GM19452 (cell line): ENCODE results near the gene DCBLD2.

Experiments
- ATAC-seq: cut with Tn5 transposase; IDR thresholded peaks from one replicate; pipeline ENCODE4 v1.9.1; 2021; ENCODE audit not compliant: unreplicated experiment

The DCBLD2 gene

DNA sequence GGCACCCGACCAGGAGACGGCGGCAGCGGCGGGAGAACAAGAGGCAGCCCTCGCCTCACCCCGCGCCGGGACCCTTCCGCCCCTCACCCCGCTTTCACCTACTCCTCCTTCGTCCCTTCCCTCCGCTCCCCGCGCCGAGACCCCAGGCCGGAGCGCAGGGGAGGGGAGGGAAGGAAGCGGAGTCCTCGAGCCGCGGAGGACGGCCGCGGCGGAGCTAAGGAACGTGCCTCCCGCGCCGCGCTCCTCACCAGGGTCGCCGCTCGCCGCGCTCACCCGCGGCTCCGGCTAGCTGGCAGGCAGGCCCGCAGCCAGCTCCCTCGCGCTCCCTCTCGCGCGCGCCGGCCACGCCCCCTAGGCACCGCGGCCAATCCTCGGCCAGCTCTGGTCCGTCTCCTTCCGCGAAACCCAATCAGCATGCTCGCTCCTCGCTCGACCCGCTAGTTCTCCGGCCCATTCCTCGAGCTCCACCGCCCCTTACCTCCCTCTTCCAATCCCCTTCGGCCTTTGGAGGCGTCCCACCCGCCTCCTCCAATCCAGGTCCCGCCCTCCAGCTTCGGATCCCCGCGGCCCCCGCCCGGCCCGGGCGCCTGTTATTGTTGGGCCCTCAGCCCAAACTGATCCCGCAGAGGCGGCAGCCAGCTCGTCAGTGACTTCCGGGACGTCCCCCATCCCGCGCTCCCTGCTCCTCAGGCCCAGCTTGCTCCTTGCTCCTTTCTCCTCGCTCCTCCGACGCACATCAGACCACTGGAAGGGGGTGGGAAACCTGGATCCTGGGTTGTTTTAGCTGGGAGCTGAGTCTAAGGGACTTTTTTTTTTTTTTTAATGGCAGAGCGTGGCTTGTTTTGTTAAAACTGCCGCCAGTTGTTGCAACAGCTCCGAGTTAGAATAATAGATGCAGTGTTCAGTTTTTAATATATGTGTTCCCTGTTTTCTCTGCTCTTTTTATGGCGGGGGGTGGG is at the start of gene DCBLD2:
Gene DCBLD2, minus strand, starts transcription at position 304 of the 959 bp plus-strand sequence. CDS start 369 bp downstream, outside the sequence.
- peak; percentile 99 for ATAC-seq

- no peak for ATAC-seq
Measured at GRCh38 chr3:98945666-98946065, 44.2 kb upstream of the DCBLD2 start.

DNA sequence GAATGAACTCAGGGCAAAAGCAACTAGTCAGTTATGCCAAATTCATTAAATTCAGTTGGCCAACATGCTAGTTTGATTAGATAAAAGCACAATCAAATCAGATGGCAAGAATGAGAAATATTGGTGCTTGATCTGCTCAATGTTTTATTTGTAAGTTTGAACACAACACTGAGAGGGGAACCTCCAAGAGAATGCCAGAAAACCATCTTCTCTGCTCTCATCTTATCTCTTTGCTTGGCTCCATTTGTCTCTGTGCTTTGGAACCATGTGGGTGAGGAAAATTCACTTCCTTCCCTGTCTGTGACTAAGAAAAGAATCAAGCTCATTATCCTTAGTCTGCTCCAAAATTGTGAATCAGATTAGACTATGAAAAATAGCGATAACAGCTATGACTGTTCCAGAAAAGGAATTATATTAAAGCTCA is 43.6 kb upstream of the DCBLD2 start:
- ATAC-seq, result no peak

DNA sequence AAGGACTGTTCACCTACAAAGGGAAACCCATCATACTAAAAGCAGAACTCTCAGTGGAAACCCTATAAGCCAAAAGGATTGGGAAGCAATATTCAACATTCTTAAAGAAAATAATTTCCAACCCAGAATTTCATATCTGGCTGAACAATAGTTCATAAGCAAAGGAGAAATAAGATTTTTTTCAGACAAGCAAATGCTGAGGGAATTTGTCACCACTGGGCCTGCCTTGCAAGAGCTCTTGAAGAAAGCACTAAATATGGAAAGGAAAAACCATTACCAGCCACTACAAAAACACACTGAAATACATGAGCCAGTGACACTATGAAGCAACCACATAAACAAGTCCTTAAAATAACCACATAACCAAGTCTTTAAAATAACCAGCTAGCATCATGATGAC is 28.9 kb upstream of the DCBLD2 start:
- ATAC-seq, result no peak

DNA sequence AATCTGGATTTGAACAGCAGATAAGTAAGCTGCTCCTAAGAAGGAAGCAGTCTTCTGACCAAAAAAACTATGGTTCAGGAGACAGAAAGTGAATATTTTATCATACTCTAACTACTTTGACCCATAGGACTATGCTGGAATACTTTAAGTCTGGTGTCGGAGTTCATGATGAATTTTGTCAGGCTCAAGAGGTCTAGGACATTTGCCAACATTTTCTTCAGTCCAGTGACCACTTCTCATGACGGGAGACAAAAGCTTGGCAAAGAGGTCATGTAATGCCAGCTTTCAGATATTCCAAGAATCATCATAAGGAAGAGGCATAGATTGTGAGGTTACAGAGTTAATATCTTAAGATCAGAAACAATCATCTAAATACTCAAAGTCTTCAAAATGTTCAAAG is 20.5 kb upstream of the DCBLD2 start:
- no peak for ATAC-seq

GRCh38 chr3:98920166-98920565 is 18.7 kb upstream of the DCBLD2 start:
- ATAC-seq, result no peak

DNA sequence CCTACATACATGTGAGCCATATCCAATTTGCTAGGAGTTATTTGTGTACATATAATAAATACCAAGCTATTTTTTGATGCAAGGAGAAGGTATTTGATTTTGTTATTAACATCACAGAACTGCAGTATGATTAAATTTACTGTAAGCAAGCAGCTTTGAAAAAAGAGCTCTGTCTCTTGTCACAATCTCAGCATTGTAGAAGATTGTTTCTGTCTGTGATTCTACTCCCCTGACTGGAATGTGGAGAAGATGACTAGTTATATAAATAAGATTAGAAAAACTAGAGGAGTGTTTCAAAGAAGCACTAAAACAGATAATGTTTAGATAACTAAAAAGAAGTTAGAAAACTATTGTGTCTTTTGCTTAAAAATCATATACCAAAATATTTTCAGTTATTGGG is 17.1 kb upstream of the DCBLD2 start:
- ATAC-seq, result no peak

- ATAC-seq, result no peak
Measured at GRCh38 chr3:98917608-98918007, 16.1 kb upstream of the DCBLD2 start.

DNA sequence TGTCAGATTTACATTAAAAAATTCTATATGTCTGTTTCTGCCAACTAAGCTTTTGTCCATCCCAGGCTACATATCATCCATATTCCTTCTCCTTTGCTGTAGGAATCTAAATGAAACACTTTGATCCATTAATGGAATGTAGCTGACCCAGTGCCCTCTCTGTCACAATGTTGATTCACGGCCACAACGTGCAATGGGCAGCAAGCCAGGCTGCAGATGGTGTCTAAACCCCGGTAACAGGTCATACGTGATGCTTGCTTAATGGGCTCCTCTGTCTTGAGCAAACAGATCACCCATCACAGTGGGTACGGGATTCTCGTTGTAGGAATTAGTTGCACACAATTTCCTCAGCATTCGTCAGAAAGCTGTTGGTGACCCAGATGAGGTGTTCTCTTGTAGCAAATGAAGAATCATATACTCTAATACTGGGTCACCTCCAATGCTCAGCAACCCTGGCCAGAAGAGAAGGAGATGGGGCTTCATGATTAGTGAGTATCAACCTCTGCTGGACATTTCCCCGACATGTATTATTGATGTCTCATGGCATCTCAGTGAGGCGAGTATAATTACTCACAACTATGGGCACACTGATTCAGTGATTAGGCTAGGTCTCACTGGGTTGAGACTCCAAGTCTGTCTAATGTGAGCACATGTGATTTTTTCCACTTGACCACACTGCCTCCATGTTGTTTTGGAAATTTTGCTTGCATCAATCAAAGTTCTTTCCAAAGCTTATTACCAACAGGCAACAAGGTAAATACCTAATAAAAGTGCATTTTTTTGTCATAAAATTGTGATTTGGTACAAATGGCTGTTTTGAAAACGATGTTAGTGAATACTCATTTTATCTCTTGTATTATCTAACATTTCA is 12.9 kb upstream of the DCBLD2 start:
- no peak for ATAC-seq

DNA sequence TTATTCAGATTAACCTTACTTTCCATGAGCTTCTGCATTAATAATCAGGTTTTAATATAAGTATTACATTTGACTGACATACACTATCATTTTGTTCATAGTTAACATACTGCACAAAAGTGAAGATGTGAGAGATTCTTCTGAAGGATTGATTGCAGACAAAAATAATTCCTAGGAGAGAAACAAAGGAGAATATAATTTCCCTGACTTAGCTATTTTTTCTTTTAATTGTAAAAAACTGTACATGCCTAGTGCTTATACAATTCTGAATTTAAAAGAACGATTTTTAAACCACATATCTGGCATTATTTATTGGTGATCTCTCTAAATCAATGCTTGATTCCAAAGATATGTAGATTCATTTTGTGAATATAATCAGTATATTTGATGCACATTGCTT is 11.0 kb upstream of the DCBLD2 start:
- ATAC-seq, result no peak

DNA sequence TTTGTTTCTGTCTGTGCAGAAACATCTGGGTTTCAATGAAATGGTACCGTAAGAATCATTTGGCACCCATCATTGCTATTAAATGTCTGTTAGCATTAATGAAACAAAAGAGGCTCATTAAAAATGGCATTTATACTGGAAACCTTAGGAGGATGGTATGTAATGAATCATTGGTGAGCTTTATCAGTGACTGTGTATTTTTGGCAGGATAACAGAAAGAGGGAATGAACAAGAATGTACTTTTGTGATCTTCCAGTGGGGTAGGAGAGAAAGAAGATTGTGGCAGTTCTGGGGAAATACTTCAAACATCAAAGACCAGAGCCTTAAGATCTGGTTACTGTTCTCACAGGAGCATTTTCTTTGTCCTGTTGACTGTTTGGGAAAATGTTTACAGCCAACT is 4.7 kb upstream of the DCBLD2 start:
- no peak for ATAC-seq

GRCh38 chr3:98903705-98904481 is 2.4 kb upstream of the DCBLD2 start:
- ATAC-seq, result no peak

- no peak for ATAC-seq
Measured at GRCh38 chr3:98903099-98903498, 1.6 kb upstream of the DCBLD2 start.

- ATAC-seq, result no peak
Measured at GRCh38 chr3:98902351-98902740, 851 bp upstream of the DCBLD2 start.

GRCh38 chr3:98901119-98901391 is 440 bp downstream of the DCBLD2 start:
- peak; percentile 31 for ATAC-seq

GRCh38 chr3:98900265-98901118 is 1.0 kb downstream of the DCBLD2 start:
- no peak for ATAC-seq

GRCh38 chr3:98897701-98898100 is 3.8 kb downstream of the DCBLD2 start:
- no peak for ATAC-seq

GRCh38 chr3:98894791-98895576 is 6.5 kb downstream of the DCBLD2 start:
- no peak for ATAC-seq

GRCh38 chr3:98893740-98894139 is 7.8 kb downstream of the DCBLD2 start:
- no peak for ATAC-seq

DNA sequence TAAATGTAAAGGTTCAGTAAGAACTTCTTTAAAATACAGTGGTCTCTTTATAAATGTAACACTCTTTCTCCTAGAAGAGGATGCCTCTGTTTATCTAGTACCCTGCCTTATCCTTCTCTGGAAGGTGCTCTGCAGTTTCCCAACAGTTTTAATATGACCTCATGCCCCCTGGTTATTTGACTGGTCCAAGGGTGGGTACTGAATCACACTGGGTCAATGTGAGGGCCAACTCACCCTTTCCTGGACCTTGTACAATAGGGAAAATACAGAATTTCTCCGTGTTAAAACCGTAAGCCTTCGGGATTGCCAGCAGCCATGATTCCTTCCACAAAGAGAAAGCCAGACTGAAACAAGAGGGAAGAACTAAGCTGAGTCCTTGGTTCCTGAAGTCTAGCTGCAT is 9.2 kb downstream of the DCBLD2 start:
- ATAC-seq, result no peak
